A549 (cell line): ENCODE results near the gene F2. TPM values are rescaled to one million over a fixed set of nuclear protein-coding genes. Genes with fewer than 3 reads are reported as not detected.

Source experiments
- ATAC-seq, 2 experiments: fragments of 200-7000 bp in 1 of 2; fragments of >200 bp in 1 of 2; cut with Nextera tagmentation in 1 of 2; cut with Tn5 transposase in 1 of 2; 3 replicates each; pipeline versions ENCODE4 v1.8.0 to v1.9.1; 2018 to 2020; ENCODE audit warnings: mild to moderate bottlenecking in 1 of 2, moderate library complexity in 1 of 2
- CTCF ChIA-PET: fragments of 300-600 bp; sonication (Branson Sonifier 250); formaldehyde crosslinking; extraction: SDS; loops from one replicate; lab custom pipeline; 2021; ENCODE audit warnings: antibody characterized with exemption, inconsistent platforms; lab: Yijun Ruan, JAX
- POLR2A ChIA-PET: fragments of 350-600 bp; formaldehyde crosslinking; extraction: SDS; loops from one replicate; lab custom pipeline; 2021; ENCODE audit warnings: antibody characterized with exemption, inconsistent platforms; lab: Yijun Ruan, JAX
- DNase-seq, 2 experiments: peaks; one replicate each; pipeline versions ENCODE4 v3.0.0 to v3.0.0-alpha.2; 2011 to 2016; ENCODE audit warnings: low read depth in 1 of 2, low spot score in 1 of 2
- FAIRE-seq: peaks from 2 replicates; lab custom pipeline; 2011; peaks lifted over from hg19 to GRCh38; lab: Jason Lieb, UNC
- H3K27ac ChIP-seq, 2 experiments: fragments of >200 bp; sonication (Bioruptor Twin); formaldehyde crosslinking; 3 replicates each; pipeline ENCODE4 v1.5.1; 2016 to 2017
- H3K4me1 ChIP-seq: fragments of >200 bp; sonication (Bioruptor Twin); formaldehyde crosslinking; 3 replicates; pipeline ENCODE4 v1.6.1; 2016
- H3K4me2 ChIP-seq: fragments of >200 bp; sonication (Bioruptor Twin); formaldehyde crosslinking; 3 replicates; pipeline ENCODE4 v1.6.1; 2016
- H3K4me3 ChIP-seq: fragments of >200 bp; sonication (Bioruptor Twin); formaldehyde crosslinking; 3 replicates; pipeline ENCODE4 v1.5.1; 2016
- H3K9me3 ChIP-seq: fragments of >200 bp; sonication (Bioruptor Twin); formaldehyde crosslinking; 3 replicates; pipeline ENCODE4 v1.6.1; 2016
- BCL3 ChIP-seq: fragments of >200 bp; sonication (Bioruptor Twin); formaldehyde crosslinking; IDR thresholded peaks from 3 replicates; pipeline ENCODE4 v1.6.1; 2016
- CBX2 ChIP-seq: fragments of 200-600 bp; sonication (generic); IDR thresholded peaks from 2 replicates; pipeline ENCODE4 v1.6.1; 2016; ENCODE audit warnings: low read depth, mild to moderate bottlenecking, borderline replicate concordance
- CEBPB ChIP-seq, 2 experiments: fragments of >200 bp in 1 of 2; sonication (Bioruptor Twin) in 1 of 2; formaldehyde crosslinking in 1 of 2; IDR thresholded peaks; 2 replicates each; pipeline ENCODE4 v1.6.1; 2012 to 2016
- CHD2 ChIP-seq: fragments of 150-350 bp; IDR thresholded peaks from 2 replicates; pipeline ENCODE4 v1.6.1; 2014; ENCODE audit warnings: low read length; ENCODE audit not compliant: partially characterized antibody
- CTCF ChIP-seq: fragments of >200 bp; sonication (Bioruptor Twin); formaldehyde crosslinking; IDR thresholded peaks from 3 replicates; pipeline ENCODE4 v1.5.1; 2016
- E2F6 ChIP-seq: IDR thresholded peaks from 2 replicates; pipeline ENCODE4 v1.6.1; 2012; ENCODE audit warnings: low read depth, borderline replicate concordance
- EHMT2 ChIP-seq: fragments of 200-600 bp; sonication (generic); IDR thresholded peaks from 2 replicates; pipeline ENCODE4 v1.6.1; 2016; ENCODE audit warnings: antibody characterized with exemption, low read depth, mild to moderate bottlenecking, moderate library complexity
- FOXS1 ChIP-seq: fragments of 250-450 bp; sonication (Bioruptor Pico); IDR thresholded peaks from 2 replicates; pipeline ENCODE4 v1.5.0; 2020; ENCODE audit warnings: mild to moderate bottlenecking, moderate library complexity
- GATA3 ChIP-seq: IDR thresholded peaks from 2 replicates; pipeline ENCODE4 v1.6.1; 2012; ENCODE audit warnings: borderline replicate concordance
- HDAC2 ChIP-seq: fragments of 200-600 bp; sonication (generic); IDR thresholded peaks from 2 replicates; pipeline ENCODE4 v1.6.1; 2016
- HEYL ChIP-seq: fragments of 250-450 bp; sonication (Bioruptor Pico); IDR thresholded peaks from 2 replicates; pipeline ENCODE4 v1.8.0; 2021; ENCODE audit warnings: mild to moderate bottlenecking, moderate library complexity
- HOXB13 ChIP-seq: fragments of 250-450 bp; sonication (Bioruptor Pico); IDR thresholded peaks from 2 replicates; pipeline ENCODE4 v1.5.0; 2020; ENCODE audit warnings: low read depth, mild to moderate bottlenecking, moderate library complexity
- JUN ChIP-seq, 2 experiments: fragments of >200 bp; sonication (Bioruptor Twin); formaldehyde crosslinking; IDR thresholded peaks; 2 replicates in 1 of 2; 3 replicates in 1 of 2; pipeline ENCODE4 v1.6.1; 2016 to 2017
- KDM1A ChIP-seq: fragments of 200-600 bp; sonication (generic); IDR thresholded peaks from 2 replicates; pipeline ENCODE4 v1.6.1; 2016; ENCODE audit warnings: low read depth, mild to moderate bottlenecking
- MAFK ChIP-seq: fragments of 450-650 bp; IDR thresholded peaks from 2 replicates; pipeline ENCODE4 v1.6.1; 2014; ENCODE audit not compliant: partially characterized antibody
- MYC ChIP-seq: IDR thresholded peaks from 2 replicates; pipeline ENCODE4 v1.6.1; 2012; ENCODE audit warnings: mild to moderate bottlenecking, inconsistent platforms, low read length, improper control_type of control experiment, borderline replicate concordance
- NR3C1 ChIP-seq: fragments of >200 bp; sonication (Bioruptor Twin); formaldehyde crosslinking; IDR thresholded peaks from 3 replicates; pipeline ENCODE4 v1.6.1; 2017
- PHF8 ChIP-seq: fragments of 200-600 bp; sonication (generic); IDR thresholded peaks from 2 replicates; pipeline ENCODE4 v1.6.1; 2016; ENCODE audit warnings: low read depth, mild to moderate bottlenecking, antibody characterized with exemption, moderate library complexity, borderline replicate concordance
- POLR2AphosphoS2 ChIP-seq: conservative IDR thresholded peaks from 2 replicates; pipeline ENCODE4 v1.6.1; 2012; ENCODE audit warnings: low read length, improper control_type of control experiment, inconsistent platforms
- RCOR1 ChIP-seq: fragments of 150-350 bp; IDR thresholded peaks from 2 replicates; pipeline ENCODE4 v1.6.1; 2014; ENCODE audit warnings: antibody characterized with exemption, low read length, low read depth
- REST ChIP-seq: fragments of 200-600 bp; sonication (generic); IDR thresholded peaks from 2 replicates; pipeline ENCODE4 v1.6.1; 2016; ENCODE audit warnings: antibody characterized with exemption, mild to moderate bottlenecking, moderate library complexity
- SREBF2 ChIP-seq: fragments of 450-650 bp; IDR thresholded peaks from 2 replicates; pipeline ENCODE4 v1.6.1; 2014; ENCODE audit warnings: mild to moderate bottlenecking, moderate library complexity
- TP53 ChIP-seq: fragments of 250-450 bp; sonication (Bioruptor Pico); IDR thresholded peaks from 2 replicates; pipeline ENCODE4 v1.5.0; 2021; ENCODE audit warnings: mild to moderate bottlenecking, moderate library complexity
- USF2 ChIP-seq: fragments of 450-650 bp; IDR thresholded peaks from 2 replicates; pipeline ENCODE4 v1.6.1; 2014; ENCODE audit warnings: antibody characterized with exemption
- ZC3H11A ChIP-seq: fragments of 450-650 bp; IDR thresholded peaks from 2 replicates; pipeline ENCODE4 v1.6.1; 2014; ENCODE audit warnings: antibody characterized with exemption, mild to moderate bottlenecking
- ZSCAN20 ChIP-seq: fragments of 250-450 bp; sonication (Bioruptor Pico); IDR thresholded peaks from 2 replicates; pipeline ENCODE4 v1.8.0; 2022; ENCODE audit warnings: mild to moderate bottlenecking, moderate library complexity
- WGBS: methylation state at CpG from one replicate; pipeline ENCODE4 v1.1.6; 2017; ENCODE audit errors: missing lambda C conversion rate; 5-methylcytosine and 5-hydroxymethylcytosine counted together
- polyA plus RNA-seq, 4 experiments: library from polyadenylated mRNA; depleted of rRNA in 3 of 4; stranded (reverse); fragments of >200 nt; fragmentation: RNase III in 1 of 4; extraction: RNeasy Plus Mini Kit Qiagen cat#74134 plus additional on column Dnase treatment in 1 of 4; gene quantifications; 2 replicates in 3 of 4; 3 replicates in 1 of 4; pipeline ENCODE4 v1.2.3, GENCODE V29; 2011 to 2017

The F2 gene
- polyA plus RNA-seq, 2 of the 4 experiments (the other 2 are of a cell fraction), result 2.5 to 3.8 TPM

- ChIA-PET POLR2A (no interaction called here), CTCF (interaction anchor here (1.0 to 1.7 kb wide), 5 partner anchors 7 to 306 kb away, joined by 3 to 5 read pairs (median 3); no protein-coding TSS in a partner anchor)
- H3K4me1 ChIP-seq, result peaks cover 14% of the 10 kb centered on the region; the same call in 2 of the 3 replicates
- FAIRE-seq, result no peak
- H3K9me3 ChIP-seq, result no peaks in the 10 kb centered on the region
- TF ChIP-seq TP53 (CRISPR knock-in tag) (no peak), JUN (IDR thresholded peaks at IDR 0.05) (no peak), MAFK (no peak), E2F6 (no peak), ZSCAN20 (CRISPR knock-in tag) (no peak), CHD2 (no peak), SREBF2 (no peak), RCOR1 (no peak), NR3C1 (no peak), CBX2 (no peak), USF2 (no peak), ZC3H11A (no peak)
- no peak for DNase-seq
- H3K4me3 ChIP-seq, result no peak overlapping the region
- H3K27ac ChIP-seq, result no peak overlapping the region
- WGBS, result 92% methylated on average over 12 of the region's 12 CpGs
- ATAC-seq, result no peak
- no peak overlapping the region for H3K4me2 ChIP-seq
Measured at GRCh38 chr11:46695345-46696211, 23.4 kb upstream of the F2 start.

- Histone ChIP-seq H3K9me3 (no peaks in the 10 kb centered on the region), H3K4me3 (no peak overlapping the region), H3K27ac (no peak overlapping the region), H3K4me2 (no peak overlapping the region), H3K4me1 (peaks cover 14% of the 10 kb centered on the region; the same call in 2 of the 3 replicates)
- DNase-seq, result no peak
- ChIA-PET POLR2A (no interaction called here), CTCF (interaction anchor here (1.0 to 1.7 kb wide), 4 partner anchors 8 to 306 kb away, joined by 3 to 5 read pairs (median 3); no protein-coding TSS in a partner anchor)
- 91% methylated on average over 11 of the region's 11 CpGs for WGBS
- TF ChIP-seq GATA3 (no peak), HOXB13 (no peak), CTCF (no peak), POLR2AphosphoS2 (no peak)
- TF ChIP-seq, all 56 proteins: peak for 0
- FAIRE-seq (no peak), ATAC-seq (no peak)
Measured at GRCh38 chr11:46696212-46696558, 22.8 kb upstream of the F2 start.

GRCh38 chr11:46697303-46697702, 21.7 kb upstream of the F2 start:
- DNase-seq (no peak), FAIRE-seq (no peak), ATAC-seq (no peak)
- Histone ChIP-seq H3K27ac (no peak overlapping the region), H3K4me1 (peaks cover 19% of the 10 kb centered on the region; the same call in 2 of the 3 replicates), H3K4me2 (no peak overlapping the region), H3K4me3 (no peak overlapping the region), H3K9me3 (no peaks in the 10 kb centered on the region)
- POLR2A ChIA-PET, result no interaction called here
- CTCF ChIA-PET, result interaction anchor here (1.7 to 2.1 kb wide), 2 partner anchors 10 to 13 kb away, joined by 5 to 9 read pairs; no protein-coding TSS in a partner anchor
- 88% methylated on average over 3 of the region's 3 CpGs for WGBS
- TF ChIP-seq CBX2, result no peak
- no peak for TF ChIP-seq CEBPB (IDR thresholded peaks at IDR 0.05)
- TF ChIP-seq NR3C1, result no peak
- TF ChIP-seq HOXB13, result no peak
- TF ChIP-seq PHF8, result no peak
- TF ChIP-seq FOXS1 (CRISPR knock-in tag), result no peak
- TF ChIP-seq EHMT2, result no peak
- TF ChIP-seq HEYL (CRISPR knock-in tag), result no peak
- TF ChIP-seq REST, result no peak
- TF ChIP-seq KDM1A, result no peak
- TF ChIP-seq MYC, result no peak
- TF ChIP-seq BCL3, result no peak
- no peak for TF ChIP-seq HDAC2
